Measurements from ENCODE around the gene HNF1A. TPM values are rescaled to one million over a fixed set of nuclear protein-coding genes. Genes with fewer than 3 reads are reported as not detected.

The HNF1A gene
- total RNA-seq, 4 donors from 2014 or later, result 11.8 TPM; not detected in 3

- no peak for DNase-seq
- Histone ChIP-seq H3K27me3 (no peaks in the 10 kb centered on the region), H3K27ac (no peak overlapping the region), H3K9me3 (no peaks in the 10 kb centered on the region), H3K36me3 (no peaks in the 10 kb centered on the region), H3K4me3 (no peak overlapping the region), H3K4me1 (no peaks in the 10 kb centered on the region)
- intact Hi-C loops (cut with DNase I; ENCODE audit: low total_unique reads), result no loop called here
- TF ChIP-seq CTCF (IDR thresholded peaks at IDR 0.05) (no peak), POLR2A (IDR thresholded peaks at IDR 0.05) (no peak)
These were observed 10.3 kb downstream of the HNF1A start for GRCh38 chr12:120988658-120989057.

- DNase-seq, result no peak
- Histone ChIP-seq H3K36me3 (no peaks in the 10 kb centered on the region), H3K4me3 (no peak overlapping the region), H3K27me3 (no peaks in the 10 kb centered on the region), H3K4me1 (no peaks in the 10 kb centered on the region), H3K9me3 (no peaks in the 10 kb centered on the region), H3K27ac (no peak overlapping the region)
- intact Hi-C loops (cut with DNase I; ENCODE audit: low total_unique reads), result no loop called here
- TF ChIP-seq CTCF (IDR thresholded peaks at IDR 0.05) (no peak), POLR2A (IDR thresholded peaks at IDR 0.05) (no peak)
These were observed 11.3 kb downstream of the HNF1A start for GRCh38 chr12:120989687-120990086.

- H3K4me3 ChIP-seq, result no peak overlapping the region
- DNase-seq, result no peak
- H3K27ac ChIP-seq, result no peak overlapping the region
- H3K27me3 ChIP-seq, result no peaks in the 10 kb centered on the region
- intact Hi-C loops (cut with DNase I; ENCODE audit: low total_unique reads), result no loop called here
- no peaks in the 10 kb centered on the region for H3K36me3 ChIP-seq
- no peaks in the 10 kb centered on the region for H3K9me3 ChIP-seq
- H3K4me1 ChIP-seq, result no peaks in the 10 kb centered on the region
- TF ChIP-seq POLR2A (IDR thresholded peaks at IDR 0.05) (no peak), CTCF (IDR thresholded peaks at IDR 0.05) (no peak)
These were observed 12.2 kb downstream of the HNF1A start for GRCh38 chr12:120990487-120991055.

- no peak for TF ChIP-seq POLR2A (IDR thresholded peaks at IDR 0.05)
- no peak for TF ChIP-seq CTCF (IDR thresholded peaks at IDR 0.05)
- H3K4me3 ChIP-seq, result no peak overlapping the region
- DNase-seq, result no peak
- no peak overlapping the region for H3K27ac ChIP-seq
- no peaks in the 10 kb centered on the region for H3K4me1 ChIP-seq
- H3K36me3 ChIP-seq, result no peaks in the 10 kb centered on the region
- intact Hi-C loops (cut with DNase I; ENCODE audit: low total_unique reads), result no loop called here
- no peaks in the 10 kb centered on the region for H3K27me3 ChIP-seq
- H3K9me3 ChIP-seq, result no peaks in the 10 kb centered on the region
These were observed 13.6 kb downstream of the HNF1A start for GRCh38 chr12:120991965-120992364.

GRCh38 chr12:120992989-120993388, 14.6 kb downstream of the HNF1A start:
- no peak overlapping the region for H3K27ac ChIP-seq
- intact Hi-C loops (cut with DNase I; ENCODE audit: low total_unique reads), result no loop called here
- no peaks in the 10 kb centered on the region for H3K27me3 ChIP-seq
- H3K9me3 ChIP-seq, result no peaks in the 10 kb centered on the region
- no peaks in the 10 kb centered on the region for H3K4me1 ChIP-seq
- H3K36me3 ChIP-seq, result no peaks in the 10 kb centered on the region
- H3K4me3 ChIP-seq, result no peak overlapping the region
- TF ChIP-seq POLR2A (IDR thresholded peaks at IDR 0.05) (no peak), CTCF (IDR thresholded peaks at IDR 0.05) (no peak)
- no peak for DNase-seq

Data from uterus (tissue), 4 donors.